HL-60 (cell line): ENCODE data around the gene KYNU.

Source experiments
- DNase-seq, 2 experiments: peaks; one replicate each; pipeline ENCODE4 v3.0.0-alpha.2; 2010 to 2020; ENCODE audit warnings: low read depth in 1 of 2, low spot score in 1 of 2
- H3K27ac ChIP-seq: fragments of 250-450 bp; sonication (Bioruptor Pico); replicated peaks from 2 replicates; pipeline ENCODE4 v1.5.1; 2020; ENCODE audit warnings: mild to moderate bottlenecking, moderate library complexity
- H3K27me3 ChIP-seq: fragments of 250-450 bp; sonication (Bioruptor Pico); 2 replicates; pipeline ENCODE4 v1.5.1; 2021; ENCODE audit warnings: mild to moderate bottlenecking, moderate library complexity; ENCODE audit not compliant: insufficient read depth, poor library complexity, severe bottlenecking
- H3K4me3 ChIP-seq: replicated peaks from 2 replicates; pipeline ENCODE4 v1.5.1; 2011; ENCODE audit warnings: mild to moderate bottlenecking, control low read depth, low read length; ENCODE audit not compliant: insufficient read depth
- CTCF ChIP-seq: IDR thresholded peaks from one replicate; pipeline ENCODE4 v1.5.1; 2011; ENCODE audit warnings: low read length, control low read depth, inconsistent platforms; ENCODE audit not compliant: insufficient read depth
- GABPA ChIP-seq: IDR thresholded peaks from 2 replicates; pipeline ENCODE4 v1.6.1; 2012; ENCODE audit warnings: low read depth
- POLR2AphosphoS5 ChIP-seq: IDR thresholded peaks from 2 replicates; pipeline ENCODE4 v1.6.1; 2012; ENCODE audit warnings: low read depth
- SPI1 ChIP-seq: IDR thresholded peaks from 2 replicates; pipeline ENCODE4 v1.6.1; 2012; ENCODE audit warnings: low read depth, mild to moderate bottlenecking, borderline replicate concordance
- TF ChIP-seq, protein P1 (sequence below): IDR thresholded peaks from 2 replicates; pipeline ENCODE4 v1.6.1; 2012; ENCODE audit warnings: low read depth; ENCODE audit not compliant: insufficient replicate concordance

KYNU gene

GRCh38 chr2:142974288-142975024, 97.0 kb downstream of the KYNU start:
- Histone ChIP-seq H3K4me3 (no peak overlapping the region), H3K27ac (no peak overlapping the region), H3K27me3 (peaks cover 6% of the 10 kb centered on the region)
- no peak for DNase-seq
- TF ChIP-seq SPI1 (no peak), CTCF (no peak), POLR2AphosphoS5 (no peak), GABPA (no peak)
- TF ChIP-seq, protein P1, sequence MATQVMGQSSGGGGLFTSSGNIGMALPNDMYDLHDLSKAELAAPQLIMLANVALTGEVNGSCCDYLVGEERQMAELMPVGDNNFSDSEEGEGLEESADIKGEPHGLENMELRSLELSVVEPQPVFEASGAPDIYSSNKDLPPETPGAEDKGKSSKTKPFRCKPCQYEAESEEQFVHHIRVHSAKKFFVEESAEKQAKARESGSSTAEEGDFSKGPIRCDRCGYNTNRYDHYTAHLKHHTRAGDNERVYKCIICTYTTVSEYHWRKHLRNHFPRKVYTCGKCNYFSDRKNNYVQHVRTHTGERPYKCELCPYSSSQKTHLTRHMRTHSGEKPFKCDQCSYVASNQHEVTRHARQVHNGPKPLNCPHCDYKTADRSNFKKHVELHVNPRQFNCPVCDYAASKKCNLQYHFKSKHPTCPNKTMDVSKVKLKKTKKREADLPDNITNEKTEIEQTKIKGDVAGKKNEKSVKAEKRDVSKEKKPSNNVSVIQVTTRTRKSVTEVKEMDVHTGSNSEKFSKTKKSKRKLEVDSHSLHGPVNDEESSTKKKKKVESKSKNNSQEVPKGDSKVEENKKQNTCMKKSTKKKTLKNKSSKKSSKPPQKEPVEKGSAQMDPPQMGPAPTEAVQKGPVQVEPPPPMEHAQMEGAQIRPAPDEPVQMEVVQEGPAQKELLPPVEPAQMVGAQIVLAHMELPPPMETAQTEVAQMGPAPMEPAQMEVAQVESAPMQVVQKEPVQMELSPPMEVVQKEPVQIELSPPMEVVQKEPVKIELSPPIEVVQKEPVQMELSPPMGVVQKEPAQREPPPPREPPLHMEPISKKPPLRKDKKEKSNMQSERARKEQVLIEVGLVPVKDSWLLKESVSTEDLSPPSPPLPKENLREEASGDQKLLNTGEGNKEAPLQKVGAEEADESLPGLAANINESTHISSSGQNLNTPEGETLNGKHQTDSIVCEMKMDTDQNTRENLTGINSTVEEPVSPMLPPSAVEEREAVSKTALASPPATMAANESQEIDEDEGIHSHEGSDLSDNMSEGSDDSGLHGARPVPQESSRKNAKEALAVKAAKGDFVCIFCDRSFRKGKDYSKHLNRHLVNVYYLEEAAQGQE: no peak

DNA sequence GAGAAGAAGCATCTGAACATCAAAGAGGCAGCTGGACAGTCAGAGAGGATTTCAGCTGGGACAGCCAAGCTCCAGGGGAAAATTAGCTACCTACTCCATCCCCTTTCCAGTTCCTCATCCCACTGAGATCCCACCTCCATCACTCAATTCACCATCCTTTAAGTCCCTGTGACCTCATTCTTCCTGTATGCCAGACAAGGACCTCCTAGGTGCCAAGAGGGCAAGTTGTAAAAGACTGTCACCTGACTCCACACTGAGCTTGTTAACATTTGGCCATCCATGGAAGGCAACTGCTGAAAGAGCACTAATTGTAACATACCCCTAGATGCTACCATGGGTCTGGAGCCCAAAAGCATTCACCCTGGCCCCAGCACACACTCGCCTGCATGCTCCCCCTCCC, 97.8 kb downstream of the KYNU start:
- DNase-seq: no peak
- TF ChIP-seq, protein P1: no peak
- TF ChIP-seq GABPA: no peak
- no peak for TF ChIP-seq SPI1
- TF ChIP-seq POLR2AphosphoS5: no peak
- TF ChIP-seq CTCF: no peak
- Histone ChIP-seq H3K4me3 (no peak overlapping the region), H3K27me3 (peaks cover 6% of the 10 kb centered on the region), H3K27ac (no peak overlapping the region)

DNA sequence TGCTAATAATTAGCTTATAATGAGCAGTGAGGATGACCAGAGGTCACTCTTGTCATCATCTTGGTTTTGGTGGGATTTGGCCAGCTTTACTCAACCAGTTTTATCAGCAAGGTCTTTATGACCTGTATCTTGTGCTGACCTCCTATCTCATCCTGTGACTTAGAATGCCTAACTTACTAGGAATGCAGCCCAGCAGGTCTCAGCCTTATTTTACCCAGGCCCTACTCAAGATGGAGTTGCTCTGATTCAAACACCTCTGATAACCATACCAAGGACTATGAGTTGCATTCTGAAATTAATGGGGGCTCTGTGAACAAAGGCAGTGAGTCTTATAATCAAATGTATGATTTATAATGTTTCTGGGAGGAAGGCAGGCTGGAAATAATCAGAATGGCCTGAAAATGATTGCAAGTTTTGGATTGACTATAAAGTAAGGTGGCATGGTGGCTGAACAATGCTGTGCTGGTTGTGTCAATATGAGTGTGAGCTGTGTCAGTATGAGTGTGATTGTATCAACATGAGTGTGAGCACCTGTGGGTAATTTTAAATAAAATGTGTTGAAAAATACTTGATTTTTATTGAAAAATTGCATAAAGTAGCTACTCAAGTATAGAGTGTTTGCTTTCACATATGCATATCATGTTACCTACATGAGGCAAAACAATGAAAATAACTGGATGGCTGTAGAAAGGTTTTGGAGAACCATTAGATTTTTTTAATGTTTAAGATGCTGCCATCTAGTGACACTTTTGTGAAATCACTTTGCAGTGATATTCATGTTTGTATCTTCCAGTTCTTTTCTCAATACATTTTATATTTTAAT, 103.0 kb downstream of the KYNU start:
- DNase-seq: no peak
- Histone ChIP-seq H3K4me3 (no peak overlapping the region), H3K27me3 (peaks cover 6% of the 10 kb centered on the region), H3K27ac (no peak overlapping the region)
- TF ChIP-seq GABPA: no peak
- TF ChIP-seq CTCF: peak; percentile 9
